Measurements from ENCODE around the gene STAT5B.

STAT5B gene

DNA sequence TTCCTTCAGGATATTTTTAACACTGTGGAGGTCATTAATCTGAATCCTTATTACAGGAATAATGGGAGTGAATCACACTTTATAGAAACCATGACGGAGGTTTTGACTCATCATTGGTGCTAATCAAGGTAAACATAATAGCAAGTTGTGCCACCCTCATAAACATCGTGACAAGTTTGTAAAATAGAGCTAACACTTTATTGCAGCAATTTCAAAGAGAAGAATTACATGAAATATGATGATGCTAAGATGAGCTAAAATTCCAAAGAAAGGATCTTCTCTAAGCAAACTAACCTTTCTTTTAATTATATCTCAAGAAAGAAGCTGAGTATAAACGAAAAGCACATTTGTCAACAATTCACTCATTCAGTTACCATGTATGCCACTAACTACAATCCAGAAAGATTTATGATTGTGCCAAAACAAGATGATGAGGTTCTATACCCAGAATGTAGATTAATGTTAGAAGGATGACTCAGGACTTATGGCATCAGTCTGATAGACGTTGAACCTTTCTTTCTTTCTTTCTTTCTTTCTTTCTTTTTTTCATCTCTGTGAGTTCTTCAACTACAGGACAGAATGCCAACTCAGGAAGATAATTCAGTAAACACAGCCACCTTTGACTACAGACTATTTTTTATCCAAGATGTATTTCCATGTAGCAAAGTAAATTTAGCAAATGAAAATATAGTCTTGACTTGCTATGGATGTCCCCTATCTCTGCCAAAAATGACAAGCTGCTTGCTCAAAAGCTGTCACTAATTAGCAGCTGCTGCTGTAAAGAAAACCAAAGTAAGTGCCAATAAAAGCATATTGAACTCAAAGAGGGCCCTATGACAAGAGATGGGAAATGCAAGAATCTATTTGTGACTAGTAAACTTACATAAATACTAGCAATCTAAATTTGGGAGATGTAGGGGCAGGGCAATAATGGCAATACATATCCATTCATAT lies 23.3 kb downstream of the STAT5B start:
- Histone ChIP-seq H3K4me2 (ENCODE audit: low read depth, low read length, poor library complexity, severe bottlenecking) (no peak overlapping the region), H3F3A (ENCODE audit: insufficient read depth) (no peaks in the 10 kb centered on the region)

DNA sequence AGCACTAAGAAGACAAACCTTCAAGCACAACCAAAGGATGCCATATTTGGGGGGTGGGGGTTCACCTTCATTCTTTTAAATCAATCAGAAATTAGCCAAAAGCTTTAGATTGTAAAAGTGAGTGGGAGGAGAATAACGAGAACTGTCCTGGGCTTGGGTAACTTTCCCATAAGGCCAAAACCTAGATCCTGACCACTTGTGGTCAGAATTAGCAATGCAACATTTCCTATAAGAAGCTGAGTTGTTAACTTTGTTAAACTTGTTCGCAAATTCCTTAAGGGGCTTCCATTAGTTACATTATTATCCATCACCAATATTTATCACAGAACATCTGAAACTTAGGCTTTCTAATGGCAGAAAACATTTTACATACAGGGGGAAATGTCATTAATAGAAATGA lies 25.1 kb downstream of the STAT5B start:
- Histone ChIP-seq H3K9me2 (replicated peaks; ENCODE audit: insufficient read depth, low read length) (no peaks in the 10 kb centered on the region), H2AFZ (ENCODE audit: low read depth, low read length, severe bottlenecking) (no peak overlapping the region), H3K36me3 (ENCODE audit: low read length) (no peaks in the 10 kb centered on the region), H3K27ac (ENCODE audit: low read depth, low read length) (no peak overlapping the region), H3K27me3 (ENCODE audit: low read length) (no peaks in the 10 kb centered on the region), H3K4me2 (ENCODE audit: low read depth, low read length, poor library complexity, severe bottlenecking) (no peak overlapping the region), H3K79me2 (ENCODE audit: insufficient read depth, low read length) (no peaks in the 10 kb centered on the region), H3K9me3 (ENCODE audit: insufficient read depth, low read length) (no peaks in the 10 kb centered on the region), H3F3A (ENCODE audit: insufficient read depth) (no peaks in the 10 kb centered on the region), H4K20me1 (ENCODE audit: low read depth, low read length) (no peaks in the 10 kb centered on the region), H3K4me3 (ENCODE audit: insufficient read depth, low read length, poor library complexity, severe bottlenecking) (no peak overlapping the region), H3K9ac (ENCODE audit: low read length) (no peak overlapping the region)
- TF ChIP-seq, protein P1, sequence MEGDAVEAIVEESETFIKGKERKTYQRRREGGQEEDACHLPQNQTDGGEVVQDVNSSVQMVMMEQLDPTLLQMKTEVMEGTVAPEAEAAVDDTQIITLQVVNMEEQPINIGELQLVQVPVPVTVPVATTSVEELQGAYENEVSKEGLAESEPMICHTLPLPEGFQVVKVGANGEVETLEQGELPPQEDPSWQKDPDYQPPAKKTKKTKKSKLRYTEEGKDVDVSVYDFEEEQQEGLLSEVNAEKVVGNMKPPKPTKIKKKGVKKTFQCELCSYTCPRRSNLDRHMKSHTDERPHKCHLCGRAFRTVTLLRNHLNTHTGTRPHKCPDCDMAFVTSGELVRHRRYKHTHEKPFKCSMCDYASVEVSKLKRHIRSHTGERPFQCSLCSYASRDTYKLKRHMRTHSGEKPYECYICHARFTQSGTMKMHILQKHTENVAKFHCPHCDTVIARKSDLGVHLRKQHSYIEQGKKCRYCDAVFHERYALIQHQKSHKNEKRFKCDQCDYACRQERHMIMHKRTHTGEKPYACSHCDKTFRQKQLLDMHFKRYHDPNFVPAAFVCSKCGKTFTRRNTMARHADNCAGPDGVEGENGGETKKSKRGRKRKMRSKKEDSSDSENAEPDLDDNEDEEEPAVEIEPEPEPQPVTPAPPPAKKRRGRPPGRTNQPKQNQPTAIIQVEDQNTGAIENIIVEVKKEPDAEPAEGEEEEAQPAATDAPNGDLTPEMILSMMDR (IDR thresholded peaks at IDR 0.05; ENCODE audit: insufficient read depth, low read length, poor library complexity, severe bottlenecking): no peak
- TF ChIP-seq EZH2phosphoT487 (conservative IDR thresholded peaks at IDR 0.05; ENCODE audit: low read length): no peak

More for the DNA sequence above, 23.3 kb downstream of the STAT5B start:
- TF ChIP-seq, protein P1 (IDR thresholded peaks at IDR 0.05; ENCODE audit: insufficient read depth, low read length, poor library complexity, severe bottlenecking): no peak
- no peak for TF ChIP-seq EZH2phosphoT487 (conservative IDR thresholded peaks at IDR 0.05; ENCODE audit: low read length)
- Histone ChIP-seq H3K27me3 (ENCODE audit: low read length) (no peaks in the 10 kb centered on the region), H3K27ac (ENCODE audit: low read depth, low read length) (no peak overlapping the region), H3K79me2 (ENCODE audit: insufficient read depth, low read length) (no peaks in the 10 kb centered on the region), H3K4me3 (ENCODE audit: insufficient read depth, low read length, poor library complexity, severe bottlenecking) (no peak overlapping the region), H2AFZ (ENCODE audit: low read depth, low read length, severe bottlenecking) (no peak overlapping the region), H3K36me3 (ENCODE audit: low read length) (no peaks in the 10 kb centered on the region), H3K9me3 (ENCODE audit: insufficient read depth, low read length) (no peaks in the 10 kb centered on the region), H3K9ac (ENCODE audit: low read length) (no peak overlapping the region), H3K9me2 (replicated peaks; ENCODE audit: insufficient read depth, low read length) (no peaks in the 10 kb centered on the region), H4K20me1 (ENCODE audit: low read depth, low read length) (no peaks in the 10 kb centered on the region)

DNA sequence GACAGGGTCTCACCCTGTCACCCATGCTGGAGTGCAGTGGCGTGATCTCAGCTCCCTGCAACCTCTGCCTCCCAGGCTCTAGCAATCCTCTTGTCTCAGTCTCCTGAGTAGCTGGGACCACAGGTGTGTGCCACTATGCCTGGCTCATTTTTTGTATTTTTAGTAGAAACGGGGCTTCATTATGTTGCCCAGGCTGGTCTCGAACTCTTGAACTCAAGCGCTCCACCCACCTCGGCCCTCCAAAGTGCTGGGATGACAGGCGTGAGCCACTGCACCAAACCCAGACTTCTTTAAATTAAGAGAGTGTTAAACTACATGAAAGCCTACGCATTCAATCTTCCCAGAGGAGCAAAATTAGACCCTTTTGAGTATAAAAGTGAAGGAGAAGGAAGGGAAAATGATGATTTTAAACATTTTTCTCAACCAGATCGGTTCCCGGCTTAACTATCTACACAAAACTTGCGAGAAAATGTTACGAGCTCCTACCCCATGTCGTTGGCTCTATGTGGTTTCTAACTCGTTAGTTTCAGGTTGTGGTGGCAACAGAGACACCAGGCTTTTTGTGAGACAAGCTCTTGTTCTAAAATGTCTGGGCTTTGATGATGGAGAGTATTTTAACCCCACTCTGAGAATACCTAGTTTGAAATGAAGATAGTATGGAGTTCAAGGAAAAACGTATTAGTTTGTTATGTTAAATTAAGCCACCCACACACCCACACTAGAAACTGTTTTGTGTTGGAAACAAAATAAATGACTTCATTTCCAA lies 26.3 kb downstream of the STAT5B start:
- Histone ChIP-seq H4K20me1 (ENCODE audit: low read depth, low read length) (no peaks in the 10 kb centered on the region), H3K4me2 (ENCODE audit: low read depth, low read length, poor library complexity, severe bottlenecking) (no peak overlapping the region), H3K36me3 (ENCODE audit: low read length) (no peaks in the 10 kb centered on the region), H3K9ac (ENCODE audit: low read length) (no peak overlapping the region), H3K79me2 (ENCODE audit: insufficient read depth, low read length) (no peaks in the 10 kb centered on the region), H3K27me3 (ENCODE audit: low read length) (no peaks in the 10 kb centered on the region), H3K27ac (ENCODE audit: low read depth, low read length) (no peak overlapping the region), H3K9me2 (replicated peaks; ENCODE audit: insufficient read depth, low read length) (no peaks in the 10 kb centered on the region), H2AFZ (ENCODE audit: low read depth, low read length, severe bottlenecking) (no peak overlapping the region), H3K4me3 (ENCODE audit: insufficient read depth, low read length, poor library complexity, severe bottlenecking) (no peak overlapping the region), H3K9me3 (ENCODE audit: insufficient read depth, low read length) (no peaks in the 10 kb centered on the region), H3F3A (ENCODE audit: insufficient read depth) (no peaks in the 10 kb centered on the region)
- no peak for TF ChIP-seq EZH2phosphoT487 (conservative IDR thresholded peaks at IDR 0.05; ENCODE audit: low read length)
- TF ChIP-seq, protein P1 (IDR thresholded peaks at IDR 0.05; ENCODE audit: insufficient read depth, low read length, poor library complexity, severe bottlenecking): no peak
